Measurements from ENCODE around the gene ZCCHC14. TPM values are rescaled to one million over a fixed set of nuclear protein-coding genes. Genes with fewer than 3 reads are reported as not detected.
A peak's percentile ranks its signal among the peaks of the same experiment; 100 is the strongest.
"Not testable (repeated sequence)": the region's sequence is repeated elsewhere in the genome, so short reads cannot be mapped to it uniquely, and the experiment has no call there.

The ZCCHC14 gene
- total RNA-seq, 2 donors from 2014 or later: 5.6 to 17.9 TPM

DNA sequence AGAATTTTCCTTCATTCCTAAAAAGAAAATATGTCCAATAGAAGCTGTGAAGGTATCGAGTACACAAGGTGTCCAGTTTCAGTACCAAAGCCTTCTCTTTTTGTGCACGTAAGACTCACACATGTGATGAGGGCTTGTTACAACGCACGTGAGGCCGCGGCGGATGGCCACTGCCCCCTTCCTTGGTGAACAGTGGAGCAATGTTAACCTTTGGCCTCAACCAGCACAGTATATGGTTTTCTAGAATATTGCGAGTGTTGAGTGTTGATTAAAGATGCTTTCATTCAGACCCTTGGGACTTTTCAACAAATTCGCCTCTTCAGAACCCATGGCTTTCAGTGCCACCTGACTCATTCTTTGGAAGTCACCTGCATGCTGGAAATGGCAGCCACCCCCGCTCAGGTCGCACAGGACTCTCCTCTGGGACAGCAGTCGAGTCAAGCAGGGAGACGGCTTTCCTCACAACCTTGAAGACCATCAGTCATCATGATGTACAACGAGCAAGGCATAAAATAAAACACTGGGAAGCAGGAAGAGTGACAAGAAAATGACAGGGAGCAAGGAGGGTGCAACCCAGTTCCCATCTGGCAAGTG, 86.2 kb downstream of the ZCCHC14 start:
- Mint-ChIP-seq H3K36me3 (peaks cover 0 to 4% of the 10 kb centered on the region in 2 donors), H3K27ac (no peak overlapping the region), H3K9me3 (no peaks in the 10 kb centered on the region)
- ATAC-seq (no peak), DNase-seq (ENCODE audit: low spot score in 2 of 2) (peak in 1 of 2 donors; percentile 33)

DNA sequence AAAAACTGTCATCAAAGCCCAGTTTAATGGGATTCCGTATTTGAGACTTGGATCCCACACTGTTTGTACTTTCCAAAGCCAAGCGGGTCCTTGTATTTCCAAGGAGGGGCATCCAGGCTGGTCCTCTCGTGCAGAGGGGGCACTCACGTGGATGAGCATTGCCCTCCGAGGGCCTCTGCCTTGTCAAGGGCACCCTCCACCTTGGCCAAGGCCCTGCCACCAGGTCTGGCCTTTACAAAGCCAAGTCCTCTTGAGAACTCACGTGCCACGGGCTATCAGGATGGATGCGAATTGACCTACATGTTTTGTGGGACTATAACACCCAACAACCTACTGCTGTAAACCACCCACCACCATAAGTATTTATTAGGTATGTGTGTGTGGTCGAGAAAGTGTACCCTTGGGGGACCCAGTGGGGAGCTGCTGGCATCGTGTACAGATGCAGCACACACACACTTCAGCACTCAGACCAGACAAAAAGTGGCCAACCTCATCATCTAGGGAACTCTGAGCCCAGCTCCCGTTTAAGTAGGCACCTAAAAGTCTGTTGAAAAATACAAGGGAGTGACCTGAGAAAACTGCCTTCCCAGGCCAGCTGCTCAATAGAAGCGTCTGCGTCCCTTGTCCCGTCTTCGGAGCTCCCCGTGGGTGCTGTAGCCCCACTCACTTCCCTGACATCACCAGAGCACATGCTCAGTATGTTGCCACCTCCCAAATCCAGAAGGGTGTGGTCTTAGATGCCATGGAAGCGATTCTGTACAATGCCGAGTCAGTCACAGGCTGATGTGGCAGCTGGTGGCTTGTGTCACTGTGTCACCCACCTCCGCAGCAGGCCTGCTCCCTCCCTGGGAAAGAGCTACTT, 87.8 kb downstream of the ZCCHC14 start:
- H3K36me3 Mint-ChIP-seq: no peaks in the 10 kb centered on the region
- ATAC-seq (peak in 1 of 2 donors; percentile 14), DNase-seq (ENCODE audit: low spot score in 2 of 2) (peak in 1 of 2 donors; percentile 31)
- H3K9me3 Mint-ChIP-seq: no peaks in the 10 kb centered on the region
- peak overlapping the region; percentile 51 to 86 for H3K27ac Mint-ChIP-seq

DNA sequence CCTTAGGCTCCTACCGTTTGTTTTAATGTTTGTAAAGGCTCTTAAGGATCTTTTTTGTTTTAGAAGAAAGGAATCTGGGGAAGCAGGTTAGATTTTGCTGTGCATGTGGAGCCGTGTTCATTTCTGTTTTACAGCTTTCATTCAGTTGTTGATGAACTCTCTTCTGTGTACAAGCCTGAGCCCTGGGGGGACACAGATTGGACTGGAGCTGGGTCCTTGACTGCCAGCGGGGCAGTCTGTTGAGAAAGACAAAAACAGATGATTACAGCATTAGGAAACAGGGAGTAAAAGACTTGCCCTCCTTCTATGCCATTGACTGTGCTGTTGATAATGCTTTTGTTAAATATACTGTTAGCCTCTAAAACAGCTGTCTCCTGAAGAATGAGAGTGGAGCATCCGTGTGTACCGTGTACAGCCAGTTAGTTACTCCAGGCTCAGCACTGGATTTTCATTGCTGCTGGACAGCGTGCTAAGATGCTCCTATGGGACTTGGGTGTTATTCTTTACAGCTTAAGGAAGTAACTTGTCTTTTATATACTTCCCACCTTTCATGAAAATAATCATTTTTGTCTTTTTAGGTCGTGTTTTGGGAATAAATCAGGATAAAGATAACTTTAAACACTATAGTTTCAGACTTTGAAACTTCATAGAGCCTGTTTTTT, 97.5 kb downstream of the ZCCHC14 start:
- Mint-ChIP-seq H3K9me3 (no peaks in the 10 kb centered on the region), H3K27ac (peak overlapping the region in 1 of 2 donors; percentile 90), H3K36me3 (peaks cover 8 to 21% of the 10 kb centered on the region in 2 donors)
- DNase-seq (ENCODE audit: low spot score in 2 of 2) (no peak), ATAC-seq (no peak)

DNA sequence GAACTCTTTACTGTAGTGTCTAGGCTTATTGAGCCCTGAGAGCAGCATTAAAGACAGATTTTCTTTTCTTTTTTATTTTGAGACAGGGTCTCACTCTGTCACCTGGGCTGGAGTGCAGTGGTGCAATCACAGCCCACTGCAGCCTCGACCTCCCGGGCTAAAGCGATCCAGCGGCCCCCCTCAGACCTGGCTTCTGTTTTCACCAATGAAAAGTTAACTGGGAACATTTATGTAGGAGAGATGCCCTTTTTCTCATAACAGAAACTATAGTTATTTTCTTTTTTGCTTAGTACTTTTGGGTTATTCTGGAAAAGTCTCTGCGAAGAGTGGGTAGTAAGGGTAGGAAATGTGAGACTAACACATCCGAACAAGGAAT, 99.2 kb downstream of the ZCCHC14 start:
- H3K9me3 Mint-ChIP-seq: no peaks in the 10 kb centered on the region
- peaks cover 8 to 21% of the 10 kb centered on the region in 2 donors for H3K36me3 Mint-ChIP-seq
- ATAC-seq: no peak
- H3K27ac Mint-ChIP-seq: peak overlapping the region; percentile 87 to 90
- no peak for DNase-seq (ENCODE audit: low spot score in 2 of 2)

DNA sequence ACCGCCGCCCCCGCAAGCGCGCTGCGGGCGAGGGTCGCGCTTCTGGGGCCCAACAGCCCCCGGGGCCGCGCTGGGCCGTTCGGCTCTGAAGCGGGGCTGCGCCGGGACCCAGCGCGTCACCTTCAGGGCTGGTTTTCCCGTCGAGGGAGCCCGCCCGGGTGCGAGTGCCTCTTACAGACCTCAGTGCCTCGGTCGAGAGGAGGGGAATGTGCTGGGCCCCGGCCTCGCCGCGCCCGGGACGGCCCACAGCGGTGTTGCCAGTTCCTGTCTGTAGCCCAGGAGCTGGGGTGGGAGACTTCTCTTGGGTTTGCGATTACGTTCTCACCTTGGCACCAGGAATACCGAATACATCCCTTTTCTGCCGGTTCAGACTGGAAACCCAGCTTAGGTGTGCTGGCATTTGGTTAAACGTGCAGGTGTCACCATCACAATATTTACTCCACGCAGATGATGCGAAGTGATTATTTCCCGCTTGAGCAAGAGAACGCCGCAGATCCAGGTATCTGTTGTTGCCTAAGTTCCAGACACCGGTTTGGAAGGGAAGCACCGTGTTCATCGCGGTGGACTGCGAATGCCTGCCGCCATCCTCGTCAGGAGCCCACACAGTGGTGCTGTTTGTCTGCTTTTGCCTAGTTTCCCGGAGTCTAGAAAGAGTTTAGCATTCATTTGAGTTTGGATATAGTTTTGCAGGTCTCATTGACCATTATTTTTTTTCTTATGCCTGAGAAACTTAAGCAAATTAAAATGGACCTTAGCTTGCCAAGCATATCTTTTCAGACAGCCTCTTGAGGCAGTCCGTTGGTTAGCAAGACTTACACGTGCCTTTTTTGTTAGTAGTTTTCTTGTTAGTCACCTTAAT, 99.8 kb downstream of the ZCCHC14 start:
- Mint-ChIP-seq H3K9me3 (no peaks in the 10 kb centered on the region), H3K36me3 (peaks cover 8 to 21% of the 10 kb centered on the region in 2 donors), H3K27ac (peak overlapping the region; percentile 87 to 90)
- ATAC-seq: no peak
- DNase-seq (ENCODE audit: low spot score in 2 of 2): peak in 1 of 2 donors; percentile 57

DNA sequence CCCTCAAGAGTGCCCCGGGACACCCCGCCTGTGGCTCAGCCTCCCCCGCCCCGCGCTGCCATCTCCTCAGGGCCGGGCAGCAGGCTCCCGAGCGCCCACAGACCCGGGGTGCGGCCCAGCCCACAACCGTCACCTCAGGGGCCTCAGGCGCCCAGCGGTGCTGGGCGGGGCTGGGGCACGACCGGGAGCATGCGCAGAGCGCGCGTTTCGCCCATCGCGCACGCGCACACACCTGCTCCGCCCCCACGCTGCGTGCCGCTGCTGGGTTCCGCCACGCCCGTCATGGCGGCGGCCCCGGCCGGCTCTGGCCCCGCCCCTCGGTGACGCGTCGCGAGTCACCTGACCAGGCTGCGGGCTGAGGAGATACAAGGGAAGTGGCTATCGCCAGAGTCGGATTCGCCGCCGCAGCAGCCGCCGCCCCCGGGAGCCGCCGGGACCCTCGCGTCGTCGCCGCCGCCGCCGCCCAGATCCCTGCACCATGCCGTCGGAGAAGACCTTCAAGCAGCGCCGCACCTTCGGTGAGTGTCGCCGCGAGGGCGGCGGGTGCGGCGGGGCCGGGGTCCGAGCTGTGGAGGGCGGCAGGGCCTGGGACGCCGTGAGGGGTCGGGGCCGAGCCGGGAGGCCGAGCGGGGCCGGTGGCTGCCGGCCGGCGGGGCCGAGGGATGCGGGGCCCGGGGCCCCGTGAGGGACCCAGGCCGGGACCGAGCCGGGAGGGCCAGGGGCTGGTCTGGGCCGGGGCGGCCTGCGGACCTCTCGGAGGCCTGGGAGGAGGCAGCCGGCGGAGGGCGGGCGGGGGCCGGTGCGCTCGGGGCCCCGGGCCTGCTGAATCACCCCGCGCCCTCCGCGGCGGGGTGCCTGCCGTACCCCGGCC, 100.6 kb downstream of the ZCCHC14 start, which contains the start of gene MAP1LC3B:
Gene MAP1LC3B (plus strand): TSS at position 387 of the 871 bp plus-strand sequence. CDS start 92 bp downstream, at position 479.
- Mint-ChIP-seq H3K36me3 (peaks cover 8 to 21% of the 10 kb centered on the region in 2 donors), H3K9me3 (no peaks in the 10 kb centered on the region), H3K27ac (peak within 1 kb of the TSS; percentile 94)
- ATAC-seq (peak; percentile 73 to 75), DNase-seq (ENCODE audit: low spot score in 2 of 2) (peak; percentile 99 to 100)

DNA sequence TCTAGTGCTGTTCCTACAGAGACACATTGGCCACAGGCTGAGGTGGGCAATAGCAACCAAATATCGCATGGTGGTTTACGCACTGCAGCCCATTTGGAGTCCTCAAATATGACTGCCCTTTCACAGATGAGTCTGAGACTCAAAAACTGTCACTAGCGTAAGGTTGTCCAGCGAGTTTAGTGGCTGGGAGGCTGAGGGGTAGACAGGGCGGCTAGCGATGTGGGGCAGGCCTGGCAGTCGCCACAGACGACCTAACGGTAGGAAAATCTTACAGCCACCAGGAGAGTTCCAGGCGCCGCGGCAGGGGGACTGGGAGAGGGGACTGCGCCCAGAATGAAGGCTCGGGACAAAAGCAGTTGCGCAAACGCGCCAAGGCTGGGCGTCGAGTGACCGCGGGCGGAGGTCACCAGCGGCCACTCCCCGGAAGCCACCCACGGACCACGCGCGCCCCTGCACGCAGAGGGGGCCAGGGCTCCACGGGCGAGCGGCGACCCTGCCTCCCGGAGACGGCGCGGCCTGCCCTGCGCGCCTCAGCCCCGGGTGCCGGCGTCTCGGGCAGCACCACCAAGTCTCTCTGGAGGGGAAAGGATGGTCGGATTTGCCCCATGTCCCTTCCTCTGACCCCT, 101.4 kb downstream of the ZCCHC14 start:
- Mint-ChIP-seq H3K27ac (peak overlapping the region; percentile 94), H3K9me3 (no peaks in the 10 kb centered on the region), H3K36me3 (peaks cover 8 to 21% of the 10 kb centered on the region in 2 donors)
- no peak for DNase-seq (ENCODE audit: low spot score in 2 of 2)
- peak in 1 of 2 donors; percentile 25 for ATAC-seq

DNA sequence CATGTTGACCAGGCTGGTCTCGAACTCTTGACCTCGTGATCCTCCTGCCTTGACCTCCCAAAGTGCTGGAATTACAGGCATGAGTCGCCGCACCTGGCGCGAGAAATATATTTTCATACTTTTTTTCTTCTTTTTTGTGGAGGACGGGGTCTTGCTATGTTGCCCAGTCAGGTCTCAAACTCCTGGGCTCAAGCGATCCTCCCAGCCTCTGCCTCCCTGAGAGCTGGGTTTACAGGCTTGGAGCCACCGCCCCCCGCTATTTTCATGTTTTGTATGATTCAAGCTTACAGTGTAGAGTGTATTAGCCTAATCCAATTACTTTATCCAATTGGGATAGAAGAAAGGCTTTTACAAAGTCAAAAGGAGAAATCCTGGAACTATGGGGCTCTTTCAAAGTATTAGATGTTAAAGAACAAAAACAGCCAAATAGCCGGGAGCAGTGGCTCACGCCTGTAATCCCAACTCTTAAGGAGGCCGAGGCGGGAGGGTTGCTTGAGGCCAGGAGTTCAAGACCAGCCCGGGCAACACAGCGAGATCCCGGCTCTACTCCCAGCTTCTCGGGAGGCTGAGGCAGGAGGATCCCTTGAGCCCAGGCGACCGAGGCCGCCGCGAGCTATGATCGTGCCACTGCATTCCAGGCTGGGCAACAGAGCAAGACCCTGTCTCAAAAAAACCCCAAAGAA, 102.0 kb downstream of the ZCCHC14 start:
- Mint-ChIP-seq H3K27ac (peak overlapping the region; percentile 94), H3K9me3 (no peaks in the 10 kb centered on the region), H3K36me3 (peaks cover 8 to 21% of the 10 kb centered on the region in 2 donors)
- ATAC-seq (no peak), DNase-seq (ENCODE audit: low spot score in 2 of 2) (no peak)

DNA sequence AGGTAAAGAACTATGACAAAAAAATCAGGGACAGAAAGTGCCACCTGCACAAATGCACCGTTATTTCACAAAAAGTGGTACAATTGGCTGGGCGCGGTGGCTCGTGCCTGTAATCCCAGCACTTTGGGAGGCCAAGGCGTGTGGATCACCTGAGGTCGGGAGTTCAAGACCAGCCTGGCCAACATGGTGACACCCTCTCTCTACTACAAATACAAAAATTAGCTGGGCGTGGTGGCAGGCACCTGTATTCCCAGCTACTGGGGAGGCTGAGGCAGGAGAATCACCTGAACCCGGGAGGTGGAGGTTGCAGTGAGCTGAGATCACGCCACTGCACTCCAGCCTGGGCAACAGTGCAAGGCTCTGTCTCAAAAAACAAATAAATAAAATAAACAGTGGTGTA, 102.9 kb downstream of the ZCCHC14 start:
- not testable (repeated sequence) for H3K9me3 Mint-ChIP-seq, ATAC-seq

DNA sequence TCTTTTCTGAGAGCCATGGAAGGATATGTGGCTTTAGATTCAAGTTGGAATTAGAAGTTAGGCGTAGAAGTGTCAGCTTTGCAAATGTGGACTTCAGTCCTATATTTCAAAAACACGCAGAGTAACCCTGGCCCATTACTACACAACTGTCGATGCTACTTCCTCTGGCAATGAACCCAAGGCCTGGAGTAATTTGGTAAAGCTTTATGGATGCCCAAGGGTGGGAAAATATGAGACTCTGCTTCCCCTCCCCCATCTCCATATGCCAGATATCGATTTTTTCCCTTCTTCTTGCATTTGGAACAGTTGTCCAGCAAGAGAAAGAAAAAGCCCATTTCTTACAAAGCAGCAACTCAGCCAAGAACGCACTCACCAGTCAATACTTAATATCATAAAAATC, 103.6 kb downstream of the ZCCHC14 start:
- H3K27ac Mint-ChIP-seq: peak overlapping the region; percentile 72 to 95
- ATAC-seq: no peak
- peaks cover 8 to 11% of the 10 kb centered on the region in 2 donors for H3K36me3 Mint-ChIP-seq
- no peak for DNase-seq (ENCODE audit: low spot score in 2 of 2)
- no peaks in the 10 kb centered on the region for H3K9me3 Mint-ChIP-seq

More for the DNA sequence above, 102.9 kb downstream of the ZCCHC14 start:
- Mint-ChIP-seq H3K27ac (peak overlapping the region; percentile 72 to 95), H3K36me3 (peaks cover 8 to 16% of the 10 kb centered on the region in 2 donors)
- DNase-seq (ENCODE audit: low spot score in 2 of 2): not testable (repeated sequence)

DNA sequence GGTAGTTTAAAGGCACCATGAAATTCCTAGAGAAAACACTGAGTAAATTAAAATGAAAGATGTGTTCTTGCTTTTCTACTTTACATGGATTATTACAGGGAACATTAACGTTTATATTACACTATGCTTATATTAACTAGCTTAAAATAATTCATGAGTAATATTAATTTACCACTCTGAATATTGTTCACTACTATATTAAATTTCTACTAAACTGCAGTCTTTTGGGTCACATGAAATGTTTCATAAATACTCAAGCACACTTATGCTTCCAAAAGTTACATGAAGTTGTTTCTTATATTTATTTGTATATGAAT, 104.0 kb downstream of the ZCCHC14 start:
- Mint-ChIP-seq H3K9me3 (no peaks in the 10 kb centered on the region), H3K36me3 (peaks cover 7 to 8% of the 10 kb centered on the region in 2 donors), H3K27ac (peak overlapping the region; percentile 95 to 97)
- ATAC-seq (no peak), DNase-seq (ENCODE audit: low spot score in 2 of 2) (no peak)

DNA sequence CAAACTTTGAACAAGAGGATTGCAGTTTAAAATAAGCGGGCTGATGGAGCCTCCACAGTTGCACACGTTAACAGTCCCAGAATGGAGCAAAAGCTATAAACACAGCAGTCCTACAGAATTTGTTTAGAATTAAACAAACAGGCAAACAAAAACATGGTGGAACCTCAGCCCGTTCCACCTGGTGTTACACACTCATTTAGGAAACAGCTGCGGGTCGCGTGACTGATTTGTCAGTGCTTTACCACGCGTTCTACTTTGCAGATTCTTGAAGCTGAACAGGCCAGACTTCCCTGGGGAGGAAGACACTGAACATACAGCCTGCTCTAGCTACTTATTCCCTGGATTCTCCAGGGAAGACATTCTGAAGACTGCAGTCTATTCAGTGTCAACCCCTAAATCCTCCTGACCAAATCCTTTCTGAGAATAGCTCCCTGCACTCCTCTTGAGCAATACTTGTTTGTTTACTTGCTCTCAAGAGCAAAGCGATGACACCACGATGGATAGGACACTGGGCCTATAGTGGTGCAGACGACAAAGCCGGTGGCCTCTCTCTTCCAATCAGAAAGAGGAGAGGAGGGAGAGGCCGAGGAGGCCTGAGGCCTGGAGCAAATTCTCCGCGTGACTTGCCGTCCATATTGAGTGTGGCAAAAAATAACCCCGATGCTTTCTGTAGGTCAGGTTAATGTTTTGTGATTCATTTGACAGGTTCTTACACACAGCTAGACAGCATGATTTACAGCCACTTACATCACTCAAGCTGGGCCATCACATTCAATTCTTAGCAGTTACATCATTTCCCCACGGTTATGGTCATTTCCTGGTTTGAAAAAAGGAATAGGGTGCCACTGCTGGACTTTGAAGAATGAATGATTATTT, 104.6 kb downstream of the ZCCHC14 start:
- ATAC-seq: peak; percentile 68 to 74
- peak; percentile 75 to 90 for DNase-seq (ENCODE audit: low spot score in 2 of 2)
- no peaks in the 10 kb centered on the region for H3K9me3 Mint-ChIP-seq
- peaks cover 1 to 2% of the 10 kb centered on the region in 2 donors for H3K36me3 Mint-ChIP-seq
- peak overlapping the region; percentile 95 to 97 for H3K27ac Mint-ChIP-seq

DNA sequence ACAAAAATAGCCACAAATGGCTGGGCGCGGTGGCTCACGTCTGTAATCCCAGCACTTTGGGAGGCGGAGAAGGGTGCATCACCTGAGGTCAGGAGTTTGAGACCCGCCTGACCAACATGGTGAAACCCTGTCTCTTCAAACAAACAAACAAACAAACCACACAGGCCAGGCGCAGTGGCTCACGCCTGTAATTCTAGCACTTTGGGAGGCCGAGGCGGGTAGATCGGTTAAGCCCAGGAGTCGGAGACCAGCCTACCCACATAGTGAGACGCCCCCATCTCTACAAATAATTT, 108.0 kb downstream of the ZCCHC14 start:
- not testable (repeated sequence) for H3K36me3 Mint-ChIP-seq; DNase-seq (ENCODE audit: low spot score in 2 of 2); ATAC-seq; H3K9me3 Mint-ChIP-seq
- H3K27ac Mint-ChIP-seq: peak overlapping the region; percentile 82 to 100

All from activated naive CD4-positive, alpha-beta T cell treated with anti-CD3 and anti-CD28 coated beads, Interleukin-2, amount 50 U/mL, for 72 hours (primary cell).